ENCODE data around the gene PCK2.

DNA sequence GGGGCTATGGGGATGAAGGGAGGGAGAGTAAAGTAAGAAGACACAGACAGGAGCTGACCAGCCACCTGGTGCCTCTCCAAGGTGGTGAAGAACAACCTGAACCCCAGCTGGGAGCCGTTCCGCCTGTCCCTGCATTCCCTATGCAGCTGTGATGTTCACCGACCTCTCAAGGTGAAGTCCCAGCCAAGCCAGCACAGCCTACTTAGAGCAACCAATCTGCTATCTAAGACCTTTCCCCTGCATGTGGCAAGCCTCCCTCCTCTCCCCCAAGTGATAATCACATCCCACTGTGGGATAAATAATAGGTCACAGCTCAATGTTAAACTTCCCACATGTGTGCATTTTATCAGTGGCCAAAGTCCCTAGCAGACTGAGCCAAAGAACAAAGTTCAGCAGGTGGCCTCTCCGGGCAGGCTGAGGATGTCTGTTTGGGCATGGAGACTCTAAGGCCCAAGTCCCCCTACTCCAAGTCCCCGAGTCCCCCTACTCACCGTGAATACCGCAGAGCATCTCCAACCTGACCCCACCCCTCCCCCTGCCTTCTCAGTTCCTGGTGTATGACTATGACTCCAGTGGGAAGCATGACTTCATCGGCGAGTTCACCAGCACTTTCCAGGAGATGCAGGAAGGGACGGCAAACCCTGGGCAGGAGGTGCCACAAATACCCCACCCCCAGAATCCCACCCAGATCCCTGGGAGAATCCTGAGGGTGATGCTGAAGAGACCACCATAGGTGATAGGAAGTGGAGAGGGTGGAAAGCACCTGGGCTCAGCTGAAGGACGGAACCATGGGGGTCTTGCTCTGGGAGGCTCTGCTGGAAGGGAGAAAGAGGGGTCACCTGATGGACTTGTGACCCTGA is 19.3 kb upstream of the PCK2 start:
- TF ChIP-seq, protein P1, sequence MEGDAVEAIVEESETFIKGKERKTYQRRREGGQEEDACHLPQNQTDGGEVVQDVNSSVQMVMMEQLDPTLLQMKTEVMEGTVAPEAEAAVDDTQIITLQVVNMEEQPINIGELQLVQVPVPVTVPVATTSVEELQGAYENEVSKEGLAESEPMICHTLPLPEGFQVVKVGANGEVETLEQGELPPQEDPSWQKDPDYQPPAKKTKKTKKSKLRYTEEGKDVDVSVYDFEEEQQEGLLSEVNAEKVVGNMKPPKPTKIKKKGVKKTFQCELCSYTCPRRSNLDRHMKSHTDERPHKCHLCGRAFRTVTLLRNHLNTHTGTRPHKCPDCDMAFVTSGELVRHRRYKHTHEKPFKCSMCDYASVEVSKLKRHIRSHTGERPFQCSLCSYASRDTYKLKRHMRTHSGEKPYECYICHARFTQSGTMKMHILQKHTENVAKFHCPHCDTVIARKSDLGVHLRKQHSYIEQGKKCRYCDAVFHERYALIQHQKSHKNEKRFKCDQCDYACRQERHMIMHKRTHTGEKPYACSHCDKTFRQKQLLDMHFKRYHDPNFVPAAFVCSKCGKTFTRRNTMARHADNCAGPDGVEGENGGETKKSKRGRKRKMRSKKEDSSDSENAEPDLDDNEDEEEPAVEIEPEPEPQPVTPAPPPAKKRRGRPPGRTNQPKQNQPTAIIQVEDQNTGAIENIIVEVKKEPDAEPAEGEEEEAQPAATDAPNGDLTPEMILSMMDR (IDR thresholded peaks at IDR 0.05; ENCODE audit: insufficient read depth, low read length): no peak
- no peak for TF ChIP-seq POLR2AphosphoS5 (IDR thresholded peaks at IDR 0.05; ENCODE audit: low read depth)
- TF ChIP-seq, protein P2, sequence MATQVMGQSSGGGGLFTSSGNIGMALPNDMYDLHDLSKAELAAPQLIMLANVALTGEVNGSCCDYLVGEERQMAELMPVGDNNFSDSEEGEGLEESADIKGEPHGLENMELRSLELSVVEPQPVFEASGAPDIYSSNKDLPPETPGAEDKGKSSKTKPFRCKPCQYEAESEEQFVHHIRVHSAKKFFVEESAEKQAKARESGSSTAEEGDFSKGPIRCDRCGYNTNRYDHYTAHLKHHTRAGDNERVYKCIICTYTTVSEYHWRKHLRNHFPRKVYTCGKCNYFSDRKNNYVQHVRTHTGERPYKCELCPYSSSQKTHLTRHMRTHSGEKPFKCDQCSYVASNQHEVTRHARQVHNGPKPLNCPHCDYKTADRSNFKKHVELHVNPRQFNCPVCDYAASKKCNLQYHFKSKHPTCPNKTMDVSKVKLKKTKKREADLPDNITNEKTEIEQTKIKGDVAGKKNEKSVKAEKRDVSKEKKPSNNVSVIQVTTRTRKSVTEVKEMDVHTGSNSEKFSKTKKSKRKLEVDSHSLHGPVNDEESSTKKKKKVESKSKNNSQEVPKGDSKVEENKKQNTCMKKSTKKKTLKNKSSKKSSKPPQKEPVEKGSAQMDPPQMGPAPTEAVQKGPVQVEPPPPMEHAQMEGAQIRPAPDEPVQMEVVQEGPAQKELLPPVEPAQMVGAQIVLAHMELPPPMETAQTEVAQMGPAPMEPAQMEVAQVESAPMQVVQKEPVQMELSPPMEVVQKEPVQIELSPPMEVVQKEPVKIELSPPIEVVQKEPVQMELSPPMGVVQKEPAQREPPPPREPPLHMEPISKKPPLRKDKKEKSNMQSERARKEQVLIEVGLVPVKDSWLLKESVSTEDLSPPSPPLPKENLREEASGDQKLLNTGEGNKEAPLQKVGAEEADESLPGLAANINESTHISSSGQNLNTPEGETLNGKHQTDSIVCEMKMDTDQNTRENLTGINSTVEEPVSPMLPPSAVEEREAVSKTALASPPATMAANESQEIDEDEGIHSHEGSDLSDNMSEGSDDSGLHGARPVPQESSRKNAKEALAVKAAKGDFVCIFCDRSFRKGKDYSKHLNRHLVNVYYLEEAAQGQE (IDR thresholded peaks at IDR 0.05; ENCODE audit: insufficient replicate concordance, low read depth): no peak
- TF ChIP-seq GABPA (IDR thresholded peaks at IDR 0.05; ENCODE audit: low read depth): no peak
